Uterus (tissue), 4 donors: ENCODE results near the gene KDF1. TPM values are rescaled to one million over a fixed set of nuclear protein-coding genes. Genes with fewer than 3 reads are reported as not detected.

Experiments
- DNase-seq, 2 donors: peaks; one replicate each; pipeline ENCODE4 v3.0.0-alpha.2; 2019 to 2020
- H3K27ac ChIP-seq, 2 donors: fragments of 200-600 bp; sonication (generic); 1 replicate in 1 of 2; 2 replicates in 1 of 2; pipeline ENCODE4 v1.5.1; 2016 to 2018
- H3K27me3 ChIP-seq, 2 donors: fragments of 200-600 bp; sonication (generic); one replicate each; pipeline ENCODE4 v1.5.1; 2018 to 2019; ENCODE audit warnings: control low read depth in 1 of 2
- H3K36me3 ChIP-seq, 2 donors: fragments of 200-600 bp; sonication (generic); one replicate each; pipeline ENCODE4 v1.5.1; 2019; ENCODE audit warnings: control low read depth in 1 of 2
- H3K4me1 ChIP-seq, 2 donors: fragments of 200-600 bp; sonication (generic); one replicate each; pipeline ENCODE4 v1.5.1; 2018 to 2019; ENCODE audit warnings: control low read depth in 1 of 2
- H3K4me3 ChIP-seq, 2 donors: fragments of 200-600 bp; sonication (generic); 1 replicate in 1 of 2; 2 replicates in 1 of 2; pipeline ENCODE4 v1.5.1; 2018 to 2019; ENCODE audit warnings: mild to moderate bottlenecking in 1 of 2
- H3K9me3 ChIP-seq, 2 donors: fragments of 200-600 bp; sonication (generic); one replicate each; pipeline ENCODE4 v1.5.1; 2019; ENCODE audit warnings: control low read depth in 1 of 2
- POLR2A ChIP-seq, 2 donors: fragments of 450-650 bp; IDR thresholded peaks; one replicate each; pipeline ENCODE4 v1.6.1; 2016; ENCODE audit warnings: antibody characterized with exemption in 2 of 2, mild to moderate bottlenecking in 1 of 2, moderate library complexity in 1 of 2
- intact Hi-C: fragments of 100-400 bp; cut with DNase I; formaldehyde crosslinking; loops from one replicate; pipeline ENCODE4 v1.15.1; 2023; ENCODE audit warnings: low total_unique reads
- total RNA-seq, 4 donors: library from RNA; depleted of rRNA in 3 of 4; stranded (reverse); fragments of >200 nt in 3 of 4; gene quantifications; one replicate each; pipeline versions ENCODE4 v1.1.0 to v1.2.4, GENCODE V29; 2014 to 2023
- TF ChIP-seq, protein P1 (sequence below), 4 experiments: fragments of 200-600 bp in 2 of 4; fragments of 450-650 bp in 2 of 4; sonication (generic) in 2 of 4; IDR thresholded peaks; one replicate each; pipeline ENCODE4 v1.5.1; 2016 to 2019; ENCODE audit warnings: antibody characterized with exemption in 4 of 4, mild to moderate bottlenecking in 2 of 4, moderate library complexity in 1 of 4
- donor health status: DM: yes; HTN: yes; CAD: no.

KDF1 gene
- total RNA-seq, 4 donors from 2014 or later: 1.9 TPM; not detected in 3

DNA sequence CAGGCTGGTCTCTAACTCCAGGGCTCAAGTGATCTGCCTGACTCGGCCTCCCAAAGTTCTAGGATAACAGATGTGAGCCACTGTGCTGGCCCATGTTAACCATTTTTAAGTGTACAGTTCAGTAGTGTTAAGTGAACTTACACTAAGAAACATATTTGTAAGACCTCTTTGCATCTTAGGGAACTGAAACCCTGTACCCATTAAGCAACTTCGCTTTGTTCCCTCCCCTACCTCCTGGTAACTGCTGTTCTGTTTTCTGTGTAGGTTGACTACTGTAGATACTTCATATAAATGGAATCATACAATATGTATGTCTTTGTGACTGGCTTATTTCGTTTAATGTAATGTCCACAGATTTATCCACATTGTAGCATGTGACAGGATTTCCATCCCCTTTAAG is 27.7 kb downstream of the KDF1 start:
- Histone ChIP-seq H3K9me3 (no peaks in the 10 kb centered on the region), H3K4me1 (no peaks in the 10 kb centered on the region), H3K36me3 (no peaks in the 10 kb centered on the region), H3K4me3 (no peak overlapping the region), H3K27ac (no peak overlapping the region), H3K27me3 (no peaks in the 10 kb centered on the region)
- TF ChIP-seq, protein P1, sequence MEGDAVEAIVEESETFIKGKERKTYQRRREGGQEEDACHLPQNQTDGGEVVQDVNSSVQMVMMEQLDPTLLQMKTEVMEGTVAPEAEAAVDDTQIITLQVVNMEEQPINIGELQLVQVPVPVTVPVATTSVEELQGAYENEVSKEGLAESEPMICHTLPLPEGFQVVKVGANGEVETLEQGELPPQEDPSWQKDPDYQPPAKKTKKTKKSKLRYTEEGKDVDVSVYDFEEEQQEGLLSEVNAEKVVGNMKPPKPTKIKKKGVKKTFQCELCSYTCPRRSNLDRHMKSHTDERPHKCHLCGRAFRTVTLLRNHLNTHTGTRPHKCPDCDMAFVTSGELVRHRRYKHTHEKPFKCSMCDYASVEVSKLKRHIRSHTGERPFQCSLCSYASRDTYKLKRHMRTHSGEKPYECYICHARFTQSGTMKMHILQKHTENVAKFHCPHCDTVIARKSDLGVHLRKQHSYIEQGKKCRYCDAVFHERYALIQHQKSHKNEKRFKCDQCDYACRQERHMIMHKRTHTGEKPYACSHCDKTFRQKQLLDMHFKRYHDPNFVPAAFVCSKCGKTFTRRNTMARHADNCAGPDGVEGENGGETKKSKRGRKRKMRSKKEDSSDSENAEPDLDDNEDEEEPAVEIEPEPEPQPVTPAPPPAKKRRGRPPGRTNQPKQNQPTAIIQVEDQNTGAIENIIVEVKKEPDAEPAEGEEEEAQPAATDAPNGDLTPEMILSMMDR (IDR thresholded peaks at IDR 0.05): no peak
- no peak for TF ChIP-seq POLR2A (IDR thresholded peaks at IDR 0.05)
- intact Hi-C loops: no loop called here
- DNase-seq: no peak

DNA sequence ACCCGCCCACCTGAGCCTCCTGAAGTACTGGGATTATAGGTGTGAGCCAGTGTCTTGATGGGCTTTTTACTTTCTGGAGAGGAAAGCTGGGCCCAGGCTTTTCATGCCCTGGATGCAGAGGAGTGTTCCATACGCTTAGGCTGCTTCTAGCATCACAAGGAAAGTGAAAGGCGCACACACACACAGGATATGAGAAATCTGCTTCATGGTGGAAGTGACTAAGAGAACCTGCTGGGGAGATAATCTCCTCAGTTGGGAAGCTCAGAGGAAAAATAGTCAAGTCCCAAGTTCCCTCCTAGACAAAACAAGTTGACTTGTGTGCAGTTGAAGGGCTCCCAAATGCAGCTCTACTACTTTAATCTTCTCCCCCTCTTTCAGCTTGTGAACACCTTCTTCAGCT is 36.6 kb downstream of the KDF1 start:
- Histone ChIP-seq H3K27ac (no peak overlapping the region), H3K36me3 (no peaks in the 10 kb centered on the region), H3K4me1 (no peaks in the 10 kb centered on the region), H3K27me3 (no peaks in the 10 kb centered on the region), H3K9me3 (no peaks in the 10 kb centered on the region), H3K4me3 (no peak overlapping the region)
- TF ChIP-seq, protein P1 (IDR thresholded peaks at IDR 0.05): no peak
- TF ChIP-seq POLR2A (IDR thresholded peaks at IDR 0.05): no peak
- intact Hi-C loops: no loop called here
- DNase-seq: no peak

DNA sequence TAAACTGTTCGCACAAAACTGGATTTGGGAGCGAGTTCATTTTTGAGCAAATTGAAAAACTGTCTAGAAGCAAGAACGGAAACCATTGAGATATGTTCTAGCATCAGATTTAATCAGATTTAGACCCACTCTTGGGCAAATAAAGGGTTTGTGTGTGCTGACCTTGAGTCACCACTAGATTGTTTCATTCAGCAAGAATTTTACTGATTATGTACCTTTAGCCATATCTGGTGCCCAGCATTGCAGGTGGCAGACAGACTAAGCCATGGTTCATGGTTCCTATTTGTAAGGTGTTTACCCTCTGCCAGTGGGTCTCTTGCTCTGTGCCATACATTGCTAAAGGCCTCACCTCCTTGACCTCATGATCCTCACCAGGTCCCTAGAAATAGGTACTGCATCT is 37.4 kb downstream of the KDF1 start:
- no peak for DNase-seq
- H3K4me3 ChIP-seq: no peak overlapping the region
- H3K27ac ChIP-seq: no peak overlapping the region
- no peaks in the 10 kb centered on the region for H3K4me1 ChIP-seq
- intact Hi-C loops: no loop called here
- H3K36me3 ChIP-seq: no peaks in the 10 kb centered on the region
- H3K27me3 ChIP-seq: no peaks in the 10 kb centered on the region
- H3K9me3 ChIP-seq: no peaks in the 10 kb centered on the region
- TF ChIP-seq, protein P1 (IDR thresholded peaks at IDR 0.05): no peak
- TF ChIP-seq POLR2A (IDR thresholded peaks at IDR 0.05): no peak

DNA sequence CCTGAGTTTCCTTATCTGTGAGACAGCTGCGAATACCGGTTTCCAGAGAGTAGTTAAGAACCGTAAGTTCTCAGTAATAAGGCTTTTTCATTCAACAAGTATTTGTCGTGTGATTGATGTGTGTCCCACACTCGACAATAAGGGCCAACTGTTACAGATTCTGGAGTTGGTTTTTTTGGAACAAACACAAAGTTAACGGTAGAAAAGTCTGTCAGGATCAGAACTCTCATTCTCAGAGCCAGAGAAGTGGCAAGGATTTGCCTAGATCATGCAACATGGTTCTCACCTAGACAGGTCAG is 37.9 kb downstream of the KDF1 start:
- H3K27me3 ChIP-seq: no peaks in the 10 kb centered on the region
- intact Hi-C loops: no loop called here
- no peaks in the 10 kb centered on the region for H3K36me3 ChIP-seq
- H3K9me3 ChIP-seq: no peaks in the 10 kb centered on the region
- H3K27ac ChIP-seq: peak overlapping the region; percentile 85 to 94
- H3K4me1 ChIP-seq: no peaks in the 10 kb centered on the region
- TF ChIP-seq, protein P1 (IDR thresholded peaks at IDR 0.05): no peak
- TF ChIP-seq POLR2A (IDR thresholded peaks at IDR 0.05): no peak
- H3K4me3 ChIP-seq: peak overlapping the region; percentile 88 to 100
- DNase-seq: no peak

DNA sequence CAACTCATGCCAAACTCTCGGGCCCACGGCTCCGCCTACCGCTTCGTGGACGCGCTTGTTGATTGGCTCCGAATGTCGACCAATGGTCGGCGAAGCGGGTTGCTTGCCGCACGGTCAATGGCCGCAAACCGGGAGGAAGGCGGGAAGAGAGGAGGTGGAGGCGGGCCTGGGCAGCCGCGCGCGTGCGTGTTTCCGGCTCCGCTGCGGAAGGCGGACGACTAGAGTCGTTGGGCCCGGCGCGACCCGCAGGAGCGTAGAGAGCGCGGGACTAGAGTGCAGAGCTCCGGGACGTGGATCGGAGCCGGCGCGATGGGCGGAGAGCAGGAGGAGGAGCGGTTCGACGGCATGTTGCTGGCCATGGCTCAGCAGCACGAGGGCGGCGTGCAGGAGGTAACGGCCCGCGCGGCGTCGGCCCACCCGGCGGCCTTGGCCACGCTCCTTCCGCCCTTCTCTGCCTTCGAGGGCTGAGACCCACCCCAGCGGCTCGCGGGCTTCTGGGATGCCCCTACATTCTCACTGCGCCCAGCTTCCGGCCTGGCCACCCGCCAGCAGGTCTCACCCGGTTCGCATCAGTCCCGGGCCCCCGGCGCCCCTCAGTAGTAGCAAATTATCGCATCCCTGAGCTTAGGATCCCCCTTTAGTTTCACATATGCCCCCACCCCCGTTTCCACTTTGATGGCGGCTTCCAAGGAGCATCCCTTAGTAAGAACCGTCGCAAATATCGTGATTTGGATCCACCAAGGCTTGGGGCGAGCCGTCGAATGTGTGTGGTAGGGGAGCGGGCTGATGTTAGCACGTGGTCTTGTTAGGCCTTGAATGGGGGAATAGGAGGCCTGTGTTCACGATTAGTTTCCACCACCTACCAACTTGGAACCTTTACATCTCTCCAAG is 38.5 kb downstream of the KDF1 start, which contains the start of gene NUDC:
Gene NUDC (plus strand): TSS at position 204 of the 891 bp plus-strand sequence. CDS start 106 bp downstream, at position 310.
- TF ChIP-seq, protein P1 (IDR thresholded peaks at IDR 0.05): no peak
- peak; percentile 86 to 91 for TF ChIP-seq POLR2A (IDR thresholded peaks at IDR 0.05)
- no peaks in the 10 kb centered on the region for H3K27me3 ChIP-seq
- peak within 1 kb of the TSS; percentile 88 to 100 for H3K4me3 ChIP-seq
- H3K4me1 ChIP-seq: no peaks in the 10 kb centered on the region
- peak within 1 kb of the TSS; percentile 85 to 94 for H3K27ac ChIP-seq
- peak; percentile 95 to 97 for DNase-seq
- intact Hi-C loops: no loop called here
- H3K36me3 ChIP-seq: no peaks in the 10 kb centered on the region
- no peaks in the 10 kb centered on the region for H3K9me3 ChIP-seq
